NCI-H1105 (cell line): Measurements from ENCODE around the gene ZNF669.
"Not testable (repeated sequence)": the region's sequence is repeated elsewhere in the genome, so short reads cannot be mapped to it uniquely, and the experiment has no call there.

Experiments
- DNase-seq: peaks from one replicate; lab custom pipeline; 2025; lab: John Stamatoyannopoulos, UW

Gene ZNF669

GRCh38 chr1:247103859-247104591 lies at the start of gene ZNF669:
ZNF669 (minus strand) TSS chr1:247104356; CDS start chr1:247104199, 157 bp downstream.
- peak; percentile 90 for DNase-seq

- DNase-seq, result no peak
Observed at GRCh38 chr1:247147781-247148180, 43.6 kb upstream of the ZNF669 start.

GRCh38 chr1:247147120-247147519 lies 43.0 kb upstream of the ZNF669 start:
- not testable (repeated sequence) for DNase-seq

DNA sequence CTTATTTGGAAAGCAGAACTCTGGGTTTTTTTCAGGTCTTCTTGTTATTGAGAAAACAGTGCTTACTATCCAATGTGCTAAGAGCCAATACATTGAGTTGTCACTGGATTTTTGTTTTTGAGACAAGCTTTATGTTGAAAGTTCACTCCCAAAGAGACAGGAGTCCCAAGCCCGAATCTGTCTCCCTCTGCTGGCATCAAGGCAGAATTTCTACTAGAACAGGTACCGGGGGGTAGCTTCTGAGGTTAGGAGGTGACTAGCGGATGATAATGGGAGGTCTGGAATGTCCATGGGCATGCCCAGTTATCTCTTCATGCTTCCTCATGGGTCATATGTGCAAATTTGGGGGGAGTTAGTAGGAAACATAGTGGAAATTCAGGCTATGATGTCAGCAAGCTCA lies 42.5 kb upstream of the ZNF669 start:
- DNase-seq, result no peak

- DNase-seq, result no peak
Observed at GRCh38 chr1:247145279-247145678, 41.1 kb upstream of the ZNF669 start.

DNA sequence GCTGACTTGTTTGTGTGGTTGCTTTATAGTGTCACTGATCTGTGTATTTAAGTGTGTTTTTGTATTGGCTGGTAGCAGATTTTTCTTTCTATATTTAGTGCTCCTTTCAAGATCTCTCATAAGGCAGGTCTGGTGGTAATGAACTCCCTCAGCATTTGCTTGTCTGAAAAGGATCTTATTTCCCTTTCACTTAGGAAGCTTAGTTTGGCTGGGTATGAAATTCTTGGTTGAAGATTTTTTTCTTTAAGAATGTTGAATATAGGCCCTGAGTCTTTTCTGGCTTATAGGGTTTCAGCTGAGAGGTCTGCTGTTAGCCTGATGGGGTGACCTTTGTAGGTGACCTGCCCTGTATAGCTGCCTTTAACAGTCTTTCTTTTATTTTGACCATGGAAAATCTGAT lies 35.4 kb upstream of the ZNF669 start:
- not testable (repeated sequence) for DNase-seq

DNA sequence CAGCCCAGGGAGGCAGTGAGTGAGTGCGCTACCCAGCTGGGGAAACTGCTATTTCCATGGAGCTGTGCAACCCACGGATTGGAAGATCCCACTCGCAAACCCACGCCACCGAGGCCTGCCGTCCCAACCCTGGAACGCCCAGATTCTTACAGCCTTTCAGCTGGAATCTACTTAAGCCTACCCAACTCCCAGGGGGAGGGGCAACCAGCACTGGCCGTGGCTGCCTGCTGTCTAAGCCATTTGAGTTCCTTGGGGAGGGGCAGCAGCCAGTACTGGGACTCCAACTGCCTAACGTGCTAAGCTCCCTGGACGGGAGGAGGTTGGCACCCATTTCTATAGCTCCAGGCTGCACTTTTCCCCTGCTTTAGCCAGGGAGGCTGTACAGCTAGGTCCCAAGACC lies 27.1 kb upstream of the ZNF669 start:
- no peak for DNase-seq

- DNase-seq, result not testable (repeated sequence)
Observed at GRCh38 chr1:247127519-247128282, 23.5 kb upstream of the ZNF669 start.

DNA sequence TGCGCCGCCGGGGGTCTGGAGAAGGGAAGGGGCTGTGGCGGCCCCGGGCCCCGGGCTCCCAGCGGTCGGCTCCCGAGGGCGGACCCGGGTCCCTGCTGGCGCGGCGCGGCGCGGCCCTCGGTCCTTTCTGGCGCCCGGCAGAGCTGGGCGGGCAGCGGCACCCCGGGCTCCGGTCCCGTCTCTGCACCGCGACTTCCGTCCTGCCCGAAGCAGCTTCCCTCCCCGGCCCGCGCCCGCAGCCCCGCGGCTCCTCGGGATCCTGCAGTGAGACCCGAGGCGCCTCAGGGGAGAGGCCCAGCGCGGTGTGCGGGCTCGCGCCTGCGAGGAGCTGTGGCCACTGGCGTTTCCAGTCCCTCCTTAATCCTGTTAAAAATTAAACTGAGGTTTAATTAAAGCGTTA lies 22.4 kb upstream of the ZNF669 start:
- DNase-seq, result not testable (repeated sequence)

DNA sequence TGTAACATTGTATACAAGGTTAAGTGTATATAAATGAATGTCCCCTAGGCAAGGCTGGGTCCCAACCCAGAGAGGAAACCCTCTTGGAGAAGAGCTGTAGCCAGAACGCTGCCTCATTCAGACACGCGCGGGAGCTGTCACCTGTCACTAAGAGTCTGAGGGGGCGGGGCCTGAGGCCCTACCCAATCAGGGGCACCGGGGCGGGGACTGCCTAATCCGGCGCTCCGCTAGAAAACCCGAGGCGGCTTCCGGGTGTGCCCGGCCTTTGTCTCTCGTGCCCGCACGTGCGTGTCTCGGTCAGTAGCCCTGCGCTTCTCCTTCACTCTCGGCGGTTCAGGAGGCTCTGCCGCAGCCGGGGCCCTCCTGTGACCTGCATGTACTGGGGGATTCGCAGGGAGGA lies 22.0 kb upstream of the ZNF669 start:
- not testable (repeated sequence) for DNase-seq

DNA sequence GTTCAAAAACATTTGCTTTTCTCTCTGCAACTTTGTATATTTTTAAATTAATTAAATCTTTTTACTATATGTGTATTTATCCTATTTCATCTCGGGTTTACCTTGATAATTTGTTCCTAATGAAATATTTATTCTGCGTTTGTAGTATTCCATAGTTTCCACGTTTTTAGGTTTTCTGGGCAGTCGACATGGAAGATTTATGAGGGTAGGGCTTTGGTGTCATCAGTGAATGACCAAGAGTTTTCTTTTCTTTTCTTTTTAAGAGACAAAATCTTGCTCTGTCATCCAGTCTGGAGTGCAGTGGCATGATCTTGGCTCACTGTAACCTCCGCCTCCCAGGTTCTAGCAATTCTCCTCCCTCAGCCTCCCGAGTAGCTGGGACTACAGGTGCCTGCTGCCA lies 17.2 kb upstream of the ZNF669 start:
- no peak for DNase-seq

DNA sequence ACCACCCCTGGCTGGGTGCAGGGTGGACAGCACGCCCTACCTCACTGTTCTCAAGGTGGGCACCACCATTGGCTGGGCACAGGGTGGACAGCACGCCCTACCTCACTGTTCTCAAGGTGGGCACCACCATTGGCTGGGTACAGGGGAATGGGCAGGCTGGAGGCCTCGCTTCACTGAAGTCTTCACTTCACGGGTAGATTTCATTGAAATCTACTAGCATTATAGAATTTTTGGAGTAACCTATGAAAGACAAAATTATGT lies 16.2 kb upstream of the ZNF669 start:
- not testable (repeated sequence) for DNase-seq

DNA sequence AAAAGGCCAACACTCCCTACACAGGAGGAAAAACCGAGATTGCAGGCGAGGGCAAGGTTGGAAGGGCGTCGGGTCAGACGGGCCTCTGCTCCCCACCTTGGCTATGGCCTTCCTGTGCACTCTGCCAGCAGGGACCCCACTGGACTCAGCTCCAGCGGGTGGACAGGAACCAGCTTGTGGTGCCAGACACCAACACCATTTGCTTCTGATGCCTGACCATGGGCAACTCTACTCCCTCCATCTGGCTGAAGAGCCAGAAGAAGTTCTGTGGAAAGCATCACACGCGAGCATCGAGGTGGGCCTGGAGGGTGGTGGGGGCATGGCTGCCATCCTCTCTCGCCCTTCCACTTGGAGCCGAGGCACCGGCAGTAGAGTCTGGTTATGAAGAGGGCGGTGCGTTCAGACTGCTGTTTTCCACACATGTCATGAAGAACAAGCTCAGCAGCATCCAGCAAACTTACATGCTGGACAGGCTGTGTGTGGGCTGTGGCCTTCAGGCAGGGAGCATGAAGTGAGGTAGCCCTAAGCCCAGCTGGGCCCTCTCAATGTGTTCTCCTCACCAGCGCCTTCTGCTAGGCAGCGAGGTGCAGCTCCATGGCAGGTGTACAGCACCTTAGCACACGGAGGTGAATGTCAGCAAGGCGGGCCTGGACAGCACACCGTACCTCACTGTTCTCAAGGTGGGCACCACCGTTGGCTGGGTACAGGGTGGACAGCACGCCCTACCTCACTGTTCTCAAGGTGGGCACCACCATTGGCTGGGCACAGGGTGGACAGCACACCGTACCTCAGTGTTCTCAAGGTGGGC lies 15.6 kb upstream of the ZNF669 start:
- DNase-seq, result no peak

- DNase-seq, result no peak
Observed at GRCh38 chr1:247118946-247119446, 14.8 kb upstream of the ZNF669 start.

- no peak for DNase-seq
Observed at GRCh38 chr1:247115545-247115944, 11.4 kb upstream of the ZNF669 start.

- no peak for DNase-seq
Observed at GRCh38 chr1:247115141-247115510, 11.0 kb upstream of the ZNF669 start.

DNA sequence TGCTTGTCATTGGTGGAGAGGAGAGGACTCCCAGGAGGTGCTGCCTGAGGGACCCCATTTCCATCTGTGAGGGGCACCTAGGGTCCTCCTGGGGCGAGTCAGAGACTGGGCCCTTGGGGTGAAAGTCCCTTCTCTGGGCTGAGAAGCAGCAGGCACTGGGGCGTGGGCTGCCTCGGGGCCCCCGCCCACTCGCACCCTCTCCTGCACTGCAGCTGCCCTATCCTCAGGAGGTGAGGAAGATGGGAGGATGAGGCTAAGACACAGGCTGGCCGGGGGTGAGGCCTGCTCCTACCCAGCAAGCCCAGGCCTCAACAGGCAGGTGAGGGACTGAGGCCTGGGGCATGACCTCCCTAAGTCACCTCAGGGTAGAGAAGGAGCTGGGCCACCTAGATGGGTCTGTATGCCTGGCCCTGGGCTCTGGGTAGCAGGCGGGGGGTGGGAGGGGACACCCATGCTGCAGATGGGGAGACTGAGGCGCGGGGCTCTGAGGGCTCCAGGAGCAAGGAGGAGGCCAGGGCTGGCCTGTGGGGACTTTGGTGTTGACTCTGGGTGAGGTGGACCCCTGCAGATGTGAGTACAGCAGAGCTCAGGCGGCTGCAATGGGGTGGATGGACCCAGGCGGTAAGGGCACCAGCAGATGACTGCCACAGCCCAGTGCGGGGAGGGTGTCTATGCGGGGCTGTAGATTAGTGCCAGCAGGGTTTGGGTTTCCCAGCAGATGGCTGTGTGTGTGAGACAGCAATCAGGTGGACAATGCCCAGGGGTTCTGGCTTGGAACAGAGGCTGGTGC lies 10.4 kb upstream of the ZNF669 start:
- no peak for DNase-seq

- DNase-seq, result no peak
Observed at GRCh38 chr1:247113733-247114271, 9.6 kb upstream of the ZNF669 start.

DNA sequence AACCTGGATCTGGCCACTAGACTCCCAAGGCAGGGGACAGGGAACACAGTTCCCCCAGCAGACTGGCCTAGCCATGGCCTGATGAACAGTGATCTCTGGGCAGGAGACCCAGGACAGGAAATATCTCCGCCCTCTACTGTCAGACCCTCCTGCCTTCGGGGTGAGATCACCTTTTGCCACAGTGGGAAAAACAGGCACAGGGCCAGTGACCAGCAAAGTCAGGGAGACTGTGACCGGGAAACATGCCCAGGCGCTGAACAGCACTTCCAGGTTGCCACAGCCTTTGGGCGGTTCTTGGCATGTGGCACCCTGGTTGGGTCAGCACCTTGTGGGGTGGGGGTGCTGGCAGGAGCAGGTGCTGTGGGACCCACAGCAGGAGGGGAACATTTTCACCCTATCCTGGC lies 8.9 kb upstream of the ZNF669 start:
- no peak for DNase-seq

DNA sequence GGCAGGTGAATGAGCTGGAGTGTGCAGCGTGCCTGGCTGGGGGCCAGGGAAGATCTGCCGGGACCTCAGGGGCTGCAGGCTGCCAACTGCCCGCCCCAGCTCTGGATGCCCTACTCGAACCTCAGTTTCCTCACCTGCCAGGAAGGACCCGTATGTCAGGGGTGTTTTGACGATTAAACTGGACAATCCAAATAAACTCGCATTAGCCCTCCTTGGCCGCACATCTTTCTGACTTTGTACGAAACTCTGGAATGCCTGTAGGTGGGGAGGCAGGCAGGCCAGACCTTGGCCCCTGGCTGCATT lies 8.3 kb upstream of the ZNF669 start:
- no peak for DNase-seq

- no peak for DNase-seq
Observed at GRCh38 chr1:247111700-247112478, 7.7 kb upstream of the ZNF669 start.
